Activated naive CD4-positive, alpha-beta T cell treated with anti-CD3 and anti-CD28 coated beads, Interleukin-2, amount 10 ng/mL, durations not matched to agents 7 days and 5 days (primary cell): ENCODE results near the gene KCNA2.

ENCODE experiments used
- CTCF ChIA-PET: fragments of 350-600 bp; sonication (Branson Sonifier 250); formaldehyde crosslinking; loops from one replicate; lab custom pipeline; 2021; ENCODE audit warnings: antibody characterized with exemption; lab: Charles Lee
- DNase-seq: peaks from one replicate; pipeline ENCODE4 v3.0.0-alpha.2; 2020
- H3K27ac Mint-ChIP-seq: one replicate; pipeline ENCODE4 v1.8.0; 2021; ENCODE audit warnings: mild to moderate bottlenecking, moderate library complexity, mixed read lengths
- H3K27me3 Mint-ChIP-seq: one replicate; pipeline ENCODE4 v1.8.0; 2021; ENCODE audit warnings: mild to moderate bottlenecking, mixed read lengths
- H3K36me3 Mint-ChIP-seq: one replicate; pipeline ENCODE4 v1.8.0; 2021; ENCODE audit warnings: mixed read lengths
- H3K4me1 Mint-ChIP-seq: one replicate; pipeline ENCODE4 v1.8.0; 2021; ENCODE audit warnings: mixed read lengths
- H3K4me3 Mint-ChIP-seq: one replicate; pipeline ENCODE4 v1.8.0; 2021; ENCODE audit warnings: mild to moderate bottlenecking, moderate library complexity, mixed read lengths
- H3K9me3 Mint-ChIP-seq: one replicate; pipeline ENCODE4 v1.8.0; 2021; ENCODE audit warnings: mixed read lengths

Gene KCNA2

DNA sequence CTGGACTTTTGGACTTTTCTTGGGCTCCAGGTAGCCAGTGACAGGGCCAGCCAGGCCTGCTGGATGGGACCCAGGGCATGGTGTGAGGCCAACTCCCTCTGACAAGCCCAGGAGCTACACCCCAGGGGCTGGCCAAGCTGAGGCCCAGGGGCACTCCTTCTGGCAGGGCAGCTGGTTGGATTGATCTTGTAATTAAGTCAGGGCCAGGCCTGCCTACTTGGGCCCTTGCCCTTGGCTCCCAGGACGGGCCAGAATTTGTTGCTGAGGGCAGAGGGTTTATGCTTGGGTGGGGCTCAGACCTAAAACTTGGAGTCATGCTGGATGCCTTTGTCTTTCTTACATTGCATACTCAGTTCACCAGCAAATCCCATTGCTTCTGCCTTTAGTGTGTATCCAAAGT lies 20.7 kb downstream of the KCNA2 start:
- CTCF ChIA-PET: interaction anchor here (1.1 kb wide), 1 partner anchor 389 kb away, joined by 4 read pairs; no protein-coding TSS in a partner anchor
- H3K4me3 Mint-ChIP-seq: no peak overlapping the region
- peaks cover 47% of the 10 kb centered on the region for H3K27me3 Mint-ChIP-seq
- H3K36me3 Mint-ChIP-seq: no peaks in the 10 kb centered on the region
- H3K4me1 Mint-ChIP-seq: no peaks in the 10 kb centered on the region
- no peak overlapping the region for H3K27ac Mint-ChIP-seq
- no peak for DNase-seq
- H3K9me3 Mint-ChIP-seq: no peaks in the 10 kb centered on the region

DNA sequence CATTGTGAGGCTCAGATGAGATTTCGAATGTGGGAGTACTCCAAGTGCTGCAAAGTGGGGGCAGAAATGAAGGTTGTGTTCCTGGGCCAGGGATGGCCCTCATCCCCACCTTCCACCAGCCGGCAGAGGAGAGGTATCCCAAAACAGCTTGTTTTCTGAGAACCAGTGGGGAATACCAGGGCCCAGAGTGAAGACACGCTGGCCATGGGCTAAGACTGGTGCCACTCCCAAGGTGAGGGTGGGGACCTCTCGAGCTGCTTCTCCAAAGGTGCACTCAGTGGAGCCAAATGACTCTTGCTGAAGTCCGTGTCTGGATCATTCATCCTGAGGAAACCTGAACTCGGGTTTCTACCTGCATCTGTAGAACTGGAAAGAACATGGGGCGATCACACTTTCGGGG lies 22.1 kb downstream of the KCNA2 start:
- Mint-ChIP-seq H3K4me3 (no peak overlapping the region), H3K27ac (no peak overlapping the region), H3K4me1 (no peaks in the 10 kb centered on the region), H3K27me3 (peaks cover 57% of the 10 kb centered on the region), H3K36me3 (no peaks in the 10 kb centered on the region), H3K9me3 (no peaks in the 10 kb centered on the region)
- DNase-seq: no peak
- CTCF ChIA-PET: interaction anchor here (0.9 kb wide), 1 partner anchor 47 kb away, joined by 3 read pairs; no protein-coding TSS in a partner anchor

GRCh38 chr1:110583505-110583904 lies 22.7 kb downstream of the KCNA2 start:
- no peaks in the 10 kb centered on the region for H3K9me3 Mint-ChIP-seq
- H3K27ac Mint-ChIP-seq: no peak overlapping the region
- H3K36me3 Mint-ChIP-seq: no peaks in the 10 kb centered on the region
- H3K4me3 Mint-ChIP-seq: no peak overlapping the region
- H3K27me3 Mint-ChIP-seq: peaks cover 56% of the 10 kb centered on the region
- CTCF ChIA-PET: interaction anchor here (0.9 kb wide), 1 partner anchor 46 kb away, joined by 3 read pairs; no protein-coding TSS in a partner anchor
- H3K4me1 Mint-ChIP-seq: no peaks in the 10 kb centered on the region
- DNase-seq: no peak

DNA sequence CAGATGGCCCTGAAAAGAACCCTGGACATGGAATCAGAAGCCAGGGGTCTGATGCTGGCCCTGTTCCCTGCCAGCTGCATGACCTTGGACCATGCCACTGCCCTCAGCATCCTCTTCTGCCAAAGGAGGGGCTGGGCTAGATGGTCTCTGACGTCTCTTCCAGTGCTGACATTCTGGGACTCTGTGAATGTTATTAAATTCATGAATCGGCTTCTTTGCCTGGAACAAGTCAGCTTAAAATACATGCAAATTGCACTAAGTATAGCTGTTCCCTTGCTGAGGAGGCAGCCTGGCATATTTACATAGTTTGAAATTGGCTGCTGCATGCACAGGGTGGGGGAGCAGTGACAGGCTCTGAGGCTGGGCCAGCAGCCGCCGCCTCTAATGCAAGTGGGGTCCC lies 23.8 kb downstream of the KCNA2 start:
- H3K36me3 Mint-ChIP-seq: no peaks in the 10 kb centered on the region
- no peak for DNase-seq
- peaks cover 45% of the 10 kb centered on the region for H3K27me3 Mint-ChIP-seq
- no peaks in the 10 kb centered on the region for H3K9me3 Mint-ChIP-seq
- H3K4me3 Mint-ChIP-seq: no peak overlapping the region
- no peak overlapping the region for H3K27ac Mint-ChIP-seq
- no peaks in the 10 kb centered on the region for H3K4me1 Mint-ChIP-seq
- CTCF ChIA-PET: interaction anchor here (1.4 kb wide), 1 partner anchor 25 kb away, joined by 3 read pairs; no protein-coding TSS in a partner anchor

DNA sequence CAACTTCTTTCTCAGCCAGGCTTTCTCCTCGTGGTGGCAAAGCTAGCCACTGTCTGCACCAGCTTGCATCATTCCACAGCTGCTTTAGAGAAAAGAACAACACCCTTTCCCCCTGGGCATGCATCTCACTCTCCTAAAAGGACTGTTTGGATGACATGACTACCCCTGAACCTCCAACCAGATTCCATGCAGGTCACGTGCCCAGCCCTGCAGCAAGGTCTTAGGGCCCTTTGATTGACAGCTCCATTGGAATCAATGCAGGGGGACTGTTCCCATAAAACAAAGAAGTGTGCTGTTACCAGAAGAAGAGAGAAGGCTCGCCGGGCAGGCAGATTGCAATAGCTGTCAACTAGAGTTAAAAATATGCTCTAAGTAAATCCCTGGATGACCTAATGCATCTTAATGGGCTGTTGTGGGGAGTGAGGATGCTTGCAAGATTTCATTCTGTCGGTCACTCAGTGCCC lies 24.4 kb downstream of the KCNA2 start:
- no peak for DNase-seq
- Mint-ChIP-seq H3K4me3 (no peak overlapping the region), H3K36me3 (no peaks in the 10 kb centered on the region), H3K4me1 (no peaks in the 10 kb centered on the region), H3K27ac (no peak overlapping the region), H3K9me3 (no peaks in the 10 kb centered on the region), H3K27me3 (peaks cover 47% of the 10 kb centered on the region)
- CTCF ChIA-PET: interaction anchor here (1.4 to 1.5 kb wide), 2 partner anchors 24 to 86 kb away, joined by 3 to 4 read pairs; no protein-coding TSS in a partner anchor

DNA sequence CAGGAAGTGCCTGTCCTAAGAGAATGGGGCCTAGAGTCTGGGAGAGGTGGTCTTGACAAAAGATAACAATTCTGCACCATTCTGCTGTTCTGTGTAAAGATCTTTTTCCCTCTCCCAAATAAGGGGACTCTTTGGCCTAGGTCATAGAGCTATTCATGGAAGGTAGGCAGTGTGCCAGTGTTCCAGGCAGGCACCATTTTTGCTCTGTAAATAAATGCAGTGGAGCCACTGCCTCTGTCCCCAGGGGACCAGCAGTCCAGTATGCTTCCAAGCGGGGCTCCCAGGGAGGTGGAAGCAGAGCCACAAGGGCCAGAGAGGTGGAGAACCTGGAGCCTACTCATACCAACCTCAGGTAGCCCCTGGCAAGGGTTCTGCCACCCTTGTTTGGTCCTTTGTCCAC lies 25.9 kb downstream of the KCNA2 start:
- CTCF ChIA-PET: interaction anchor here (0.8 kb wide), 1 partner anchor 46 kb away, joined by 3 read pairs; no protein-coding TSS in a partner anchor
- no peak overlapping the region for H3K27ac Mint-ChIP-seq
- H3K4me3 Mint-ChIP-seq: no peak overlapping the region
- H3K4me1 Mint-ChIP-seq: no peaks in the 10 kb centered on the region
- no peaks in the 10 kb centered on the region for H3K9me3 Mint-ChIP-seq
- no peaks in the 10 kb centered on the region for H3K36me3 Mint-ChIP-seq
- H3K27me3 Mint-ChIP-seq: peaks cover 50% of the 10 kb centered on the region
- DNase-seq: no peak

GRCh38 chr1:110579460-110579859 lies 26.7 kb downstream of the KCNA2 start:
- Mint-ChIP-seq H3K27ac (no peak overlapping the region), H3K27me3 (peaks cover 54% of the 10 kb centered on the region), H3K36me3 (no peaks in the 10 kb centered on the region), H3K4me3 (no peak overlapping the region), H3K4me1 (no peaks in the 10 kb centered on the region), H3K9me3 (no peaks in the 10 kb centered on the region)
- CTCF ChIA-PET: no interaction called here
- DNase-seq: no peak

- CTCF ChIA-PET: no interaction called here
- peaks cover 61% of the 10 kb centered on the region for H3K27me3 Mint-ChIP-seq
- H3K4me3 Mint-ChIP-seq: no peak overlapping the region
- no peaks in the 10 kb centered on the region for H3K9me3 Mint-ChIP-seq
- no peak for DNase-seq
- H3K36me3 Mint-ChIP-seq: no peaks in the 10 kb centered on the region
- no peaks in the 10 kb centered on the region for H3K4me1 Mint-ChIP-seq
- no peak overlapping the region for H3K27ac Mint-ChIP-seq
These were observed 29.7 kb downstream of the KCNA2 start for GRCh38 chr1:110576441-110576840.

- CTCF ChIA-PET: interaction anchor here (0.8 to 2.0 kb wide), 3 partner anchors 46 to 192 kb away, joined by 3 to 8 read pairs (median 4); no protein-coding TSS in a partner anchor
- Mint-ChIP-seq H3K4me3 (no peak overlapping the region), H3K27me3 (peaks cover 55% of the 10 kb centered on the region), H3K36me3 (no peaks in the 10 kb centered on the region), H3K9me3 (no peaks in the 10 kb centered on the region), H3K4me1 (no peaks in the 10 kb centered on the region), H3K27ac (no peak overlapping the region)
- DNase-seq: no peak
These were observed 32.8 kb downstream of the KCNA2 start for GRCh38 chr1:110573314-110573713.

- H3K36me3 Mint-ChIP-seq: no peaks in the 10 kb centered on the region
- no peak overlapping the region for H3K27ac Mint-ChIP-seq
- no peak for DNase-seq
- H3K4me1 Mint-ChIP-seq: no peaks in the 10 kb centered on the region
- CTCF ChIA-PET: interaction anchor here (1.0 to 2.0 kb wide), 3 partner anchors 17 to 192 kb away, joined by 4 to 8 read pairs (median 5); no protein-coding TSS in a partner anchor
- H3K4me3 Mint-ChIP-seq: no peak overlapping the region
- peaks cover 58% of the 10 kb centered on the region for H3K27me3 Mint-ChIP-seq
- no peaks in the 10 kb centered on the region for H3K9me3 Mint-ChIP-seq
These were observed 33.4 kb downstream of the KCNA2 start for GRCh38 chr1:110572751-110573150.

DNA sequence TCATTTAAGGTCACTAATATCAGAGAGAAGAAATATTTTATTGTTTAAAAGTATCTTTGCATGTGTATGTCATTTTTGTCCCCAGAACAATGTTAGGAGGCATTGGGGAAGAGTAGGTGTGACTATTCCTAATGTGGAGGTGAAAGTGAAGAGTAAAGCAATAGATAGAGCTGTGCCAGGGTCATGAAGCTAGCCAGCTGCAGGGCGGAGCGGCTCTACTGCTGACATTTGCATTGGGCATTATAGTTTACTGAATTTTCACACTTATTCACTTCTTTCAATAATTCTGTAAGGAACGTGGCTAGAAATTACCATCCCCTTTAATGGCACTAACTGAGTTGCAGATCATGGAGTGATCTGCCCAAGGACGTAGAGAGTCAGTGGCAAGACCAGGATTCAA lies 35.3 kb downstream of the KCNA2 start:
- Mint-ChIP-seq H3K4me3 (no peak overlapping the region), H3K36me3 (no peaks in the 10 kb centered on the region), H3K9me3 (no peaks in the 10 kb centered on the region), H3K27me3 (peaks cover 62% of the 10 kb centered on the region), H3K4me1 (no peaks in the 10 kb centered on the region), H3K27ac (no peak overlapping the region)
- no peak for DNase-seq
- CTCF ChIA-PET: interaction anchor here (0.7 kb wide), 1 partner anchor 210 kb away, joined by 3 read pairs; no protein-coding TSS in a partner anchor

- Mint-ChIP-seq H3K4me3 (no peak overlapping the region), H3K27me3 (peaks cover 67% of the 10 kb centered on the region), H3K9me3 (no peaks in the 10 kb centered on the region), H3K27ac (no peak overlapping the region), H3K36me3 (no peaks in the 10 kb centered on the region), H3K4me1 (no peaks in the 10 kb centered on the region)
- DNase-seq: no peak
- CTCF ChIA-PET: no interaction called here
These were observed 35.9 kb downstream of the KCNA2 start for GRCh38 chr1:110570307-110570706.

- peaks cover 49% of the 10 kb centered on the region for H3K27me3 Mint-ChIP-seq
- CTCF ChIA-PET: no interaction called here
- no peaks in the 10 kb centered on the region for H3K9me3 Mint-ChIP-seq
These were observed 39.3 kb downstream of the KCNA2 start for GRCh38 chr1:110566836-110567235.

DNA sequence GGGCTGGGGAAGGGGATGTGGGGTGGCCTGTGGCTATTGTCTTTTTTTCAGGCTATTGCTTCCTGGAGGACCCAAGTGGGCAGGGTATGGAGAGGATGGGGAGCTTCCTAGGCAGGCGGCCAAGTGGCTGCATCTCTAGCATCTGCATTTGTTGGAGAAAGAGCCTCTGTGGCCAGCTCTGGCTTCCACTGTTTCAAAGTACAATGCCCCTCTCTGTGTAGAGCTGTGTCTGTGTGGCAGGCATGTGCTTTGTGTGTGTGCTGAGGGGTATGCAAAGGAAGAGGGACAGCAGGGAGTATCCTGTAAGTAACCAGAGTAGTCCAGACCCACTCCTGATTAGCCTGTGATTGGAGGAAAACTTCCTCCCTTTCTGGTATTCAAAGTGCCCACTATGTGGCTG lies 40.6 kb downstream of the KCNA2 start:
- no peaks in the 10 kb centered on the region for H3K36me3 Mint-ChIP-seq
- no peaks in the 10 kb centered on the region for H3K4me1 Mint-ChIP-seq
- no peak for DNase-seq
- CTCF ChIA-PET: no interaction called here
- H3K27me3 Mint-ChIP-seq: peaks cover 45% of the 10 kb centered on the region
- H3K27ac Mint-ChIP-seq: no peak overlapping the region
- H3K4me3 Mint-ChIP-seq: no peak overlapping the region
- no peaks in the 10 kb centered on the region for H3K9me3 Mint-ChIP-seq

More at GRCh38 chr1:110566836-110567235, 39.3 kb downstream of the KCNA2 start:
- DNase-seq: no peak
- no peak overlapping the region for H3K4me3 Mint-ChIP-seq
- no peaks in the 10 kb centered on the region for H3K36me3 Mint-ChIP-seq
- H3K27ac Mint-ChIP-seq: no peak overlapping the region
- H3K4me1 Mint-ChIP-seq: no peaks in the 10 kb centered on the region

DNA sequence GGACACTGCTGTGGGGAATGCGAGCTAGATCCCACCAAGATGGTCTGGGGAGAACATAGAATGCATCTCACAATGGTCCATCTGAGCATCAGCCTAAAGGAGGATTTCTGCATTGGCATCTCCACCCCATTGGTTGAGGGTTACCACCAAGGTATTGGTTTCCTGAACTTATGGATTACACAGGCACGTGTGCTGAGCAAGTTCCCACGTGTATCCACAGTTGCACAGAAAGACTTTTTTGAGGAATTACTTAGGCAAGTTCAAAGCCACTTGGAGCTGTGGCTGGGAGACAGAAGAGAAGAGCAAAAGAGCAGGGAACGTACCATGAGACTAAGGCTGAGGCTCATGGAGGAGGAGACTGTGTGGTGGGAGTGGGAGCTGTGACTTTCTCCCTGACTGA lies 43.1 kb downstream of the KCNA2 start:
- H3K9me3 Mint-ChIP-seq: no peaks in the 10 kb centered on the region
- CTCF ChIA-PET: no interaction called here
- no peak overlapping the region for H3K4me3 Mint-ChIP-seq
- H3K27me3 Mint-ChIP-seq: peaks cover 55% of the 10 kb centered on the region
- H3K27ac Mint-ChIP-seq: no peak overlapping the region
- H3K36me3 Mint-ChIP-seq: no peaks in the 10 kb centered on the region
- H3K4me1 Mint-ChIP-seq: no peaks in the 10 kb centered on the region
- no peak for DNase-seq
